GM18526 (cell line): ENCODE measurements around the gene EVX2.

Experiments
- POLR2A ChIP-seq: IDR thresholded peaks from 3 replicates; pipeline ENCODE4 v1.6.1; 2011; ENCODE audit not compliant: insufficient read length; ENCODE audit errors: extremely low read depth

Gene EVX2

DNA sequence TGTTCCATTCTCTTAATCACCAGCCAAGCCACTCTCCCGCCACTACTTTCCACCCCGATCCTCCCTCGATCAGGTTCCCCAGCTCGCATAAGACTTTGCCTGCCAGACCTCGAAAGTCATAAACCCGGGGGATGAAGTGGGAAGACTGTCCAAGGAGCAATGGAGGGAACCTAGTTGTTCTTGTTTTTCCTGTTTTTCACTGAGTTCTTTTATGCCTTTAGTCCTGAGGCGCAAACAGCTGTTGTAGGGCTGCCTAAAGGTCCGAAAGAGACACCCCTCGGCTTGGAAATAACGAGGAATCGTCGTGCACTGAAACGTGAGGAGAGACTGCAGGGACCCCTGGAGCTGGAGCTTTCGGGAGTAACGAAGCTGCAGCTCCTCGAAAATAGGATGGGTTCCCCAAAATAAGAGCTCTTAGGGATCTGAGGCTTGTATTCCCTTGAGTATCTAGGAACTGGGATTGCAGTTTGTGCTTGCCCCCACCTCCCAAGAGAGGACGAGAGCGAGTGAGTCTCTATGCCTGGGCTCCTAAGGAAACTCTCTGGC, 14.1 kb upstream of the EVX2 start:
- no peak for TF ChIP-seq POLR2A

DNA sequence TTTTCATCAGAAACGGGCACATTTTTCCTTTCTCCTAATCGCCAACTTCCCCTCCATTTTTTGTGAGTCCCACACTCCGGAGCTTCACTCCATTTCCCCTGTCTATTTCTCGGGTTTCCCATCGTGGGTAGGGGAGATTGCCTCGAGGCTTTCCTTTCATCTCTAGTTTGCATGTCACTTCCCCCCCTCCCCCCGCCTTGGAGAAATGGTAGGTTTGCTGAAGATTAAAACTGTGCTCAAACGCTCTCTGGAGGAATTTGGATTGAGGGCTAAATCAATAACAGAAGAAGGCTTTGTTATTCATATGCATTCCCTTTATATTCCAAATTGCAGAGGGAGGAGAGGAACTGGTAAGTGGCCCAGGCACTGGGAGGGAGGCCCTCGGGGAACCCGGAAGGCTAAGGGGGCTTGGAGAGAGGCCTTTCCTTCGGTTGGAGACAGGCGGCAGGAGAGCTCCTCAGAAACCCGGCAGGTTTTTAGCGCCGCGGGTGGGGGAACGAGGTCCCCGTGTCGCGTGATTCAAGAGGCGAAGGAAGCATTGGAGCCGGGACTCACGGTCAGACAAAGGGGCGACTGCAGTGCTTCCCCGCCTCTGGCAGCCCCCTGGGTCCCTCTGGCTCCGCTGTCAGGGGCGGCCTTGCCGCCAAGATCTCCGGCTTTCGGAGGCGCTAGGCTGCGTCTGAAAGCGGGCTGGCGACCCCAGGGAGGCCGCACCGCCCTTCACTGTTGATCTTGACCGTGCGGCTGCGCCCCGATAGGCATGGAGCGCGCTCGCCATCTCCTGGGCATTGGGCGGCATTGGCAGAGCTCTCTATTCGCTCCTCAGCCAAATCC, 13.4 kb upstream of the EVX2 start:
- no peak for TF ChIP-seq POLR2A

DNA sequence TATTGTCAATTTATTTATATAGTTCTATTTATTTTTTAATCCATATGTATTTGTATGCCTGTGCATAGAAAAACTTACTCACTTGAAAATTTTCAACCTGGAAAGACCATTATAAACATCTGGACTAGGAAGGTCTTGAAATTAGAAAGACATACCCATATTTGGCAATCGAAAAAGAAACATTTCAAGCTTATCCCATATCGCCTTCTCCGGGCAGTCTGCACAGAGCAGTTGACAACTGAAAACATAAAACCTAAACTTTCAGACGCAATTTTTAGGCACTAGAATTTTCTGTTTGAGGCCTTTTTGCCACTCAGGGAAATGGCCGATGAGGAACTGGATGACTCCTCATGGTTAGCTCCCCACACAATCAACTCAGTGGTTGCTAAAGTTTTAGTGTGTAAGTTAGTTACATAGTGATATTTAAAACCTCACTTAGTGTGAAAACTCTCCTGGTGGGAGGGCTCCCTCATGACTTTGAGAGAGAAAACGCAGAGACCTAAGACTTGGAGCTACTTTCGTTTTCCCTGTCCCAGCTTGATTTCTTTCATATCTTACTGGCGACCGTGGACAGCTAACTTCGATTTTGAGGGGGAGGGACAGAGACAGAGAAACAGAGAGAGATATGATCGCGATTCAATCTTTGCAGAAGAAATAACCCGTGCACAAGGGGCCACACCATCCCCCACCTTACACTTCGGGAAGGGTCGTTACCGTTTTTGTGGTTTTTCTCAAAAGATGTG, 12.7 kb upstream of the EVX2 start:
- no peak for TF ChIP-seq POLR2A

DNA sequence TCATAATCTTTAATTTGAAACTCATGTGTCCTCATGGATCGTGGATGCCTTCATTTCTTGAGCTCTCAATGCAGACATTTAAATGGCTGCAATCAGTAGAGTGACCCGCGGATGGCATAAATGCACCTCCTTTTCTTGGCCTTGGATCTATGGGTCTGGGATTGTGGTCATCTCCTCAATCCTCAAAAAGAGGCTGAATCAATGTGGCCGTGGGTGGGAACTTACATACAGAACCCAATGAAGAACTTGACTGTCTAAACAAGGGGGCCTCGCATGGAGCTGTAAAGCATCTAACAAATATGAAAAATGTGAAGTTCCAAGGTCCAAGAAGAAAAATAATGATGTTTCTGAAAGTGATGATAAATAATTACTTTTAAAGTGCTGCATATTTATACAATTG, 11.7 kb upstream of the EVX2 start:
- TF ChIP-seq POLR2A = no peak

DNA sequence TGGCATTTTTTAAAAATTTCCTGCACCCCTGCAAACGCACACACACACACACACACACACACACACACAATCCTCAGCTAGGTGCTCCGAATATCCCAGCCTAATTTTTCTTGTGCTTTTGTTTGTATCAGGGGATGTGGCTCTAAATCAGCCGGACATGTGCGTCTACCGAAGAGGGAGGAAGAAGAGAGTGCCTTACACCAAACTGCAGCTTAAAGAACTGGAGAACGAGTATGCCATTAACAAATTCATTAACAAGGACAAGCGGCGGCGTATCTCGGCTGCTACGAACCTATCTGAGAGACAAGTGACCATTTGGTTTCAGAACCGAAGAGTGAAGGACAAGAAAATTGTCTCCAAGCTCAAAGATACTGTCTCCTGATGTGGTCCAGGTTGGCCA, 10.6 kb upstream of the EVX2 start:
- TF ChIP-seq POLR2A = no peak

DNA sequence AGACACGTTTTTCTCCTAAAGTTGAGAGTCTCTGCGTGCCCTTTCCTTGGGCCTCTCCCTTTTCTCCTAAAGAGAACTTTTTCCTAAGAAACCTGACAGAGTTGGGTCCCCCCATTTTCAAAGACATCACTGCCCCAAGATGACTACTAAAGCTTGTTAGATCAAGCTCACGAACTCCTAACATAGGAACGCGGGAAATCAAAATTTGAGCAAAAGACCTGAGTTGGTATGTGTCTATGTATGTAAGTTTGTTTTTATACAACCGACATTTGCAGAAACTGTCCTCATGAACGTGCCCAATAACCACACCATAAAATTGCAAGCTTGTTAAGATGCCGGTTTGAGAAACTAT, 10.1 kb upstream of the EVX2 start:
- TF ChIP-seq POLR2A = no peak

DNA sequence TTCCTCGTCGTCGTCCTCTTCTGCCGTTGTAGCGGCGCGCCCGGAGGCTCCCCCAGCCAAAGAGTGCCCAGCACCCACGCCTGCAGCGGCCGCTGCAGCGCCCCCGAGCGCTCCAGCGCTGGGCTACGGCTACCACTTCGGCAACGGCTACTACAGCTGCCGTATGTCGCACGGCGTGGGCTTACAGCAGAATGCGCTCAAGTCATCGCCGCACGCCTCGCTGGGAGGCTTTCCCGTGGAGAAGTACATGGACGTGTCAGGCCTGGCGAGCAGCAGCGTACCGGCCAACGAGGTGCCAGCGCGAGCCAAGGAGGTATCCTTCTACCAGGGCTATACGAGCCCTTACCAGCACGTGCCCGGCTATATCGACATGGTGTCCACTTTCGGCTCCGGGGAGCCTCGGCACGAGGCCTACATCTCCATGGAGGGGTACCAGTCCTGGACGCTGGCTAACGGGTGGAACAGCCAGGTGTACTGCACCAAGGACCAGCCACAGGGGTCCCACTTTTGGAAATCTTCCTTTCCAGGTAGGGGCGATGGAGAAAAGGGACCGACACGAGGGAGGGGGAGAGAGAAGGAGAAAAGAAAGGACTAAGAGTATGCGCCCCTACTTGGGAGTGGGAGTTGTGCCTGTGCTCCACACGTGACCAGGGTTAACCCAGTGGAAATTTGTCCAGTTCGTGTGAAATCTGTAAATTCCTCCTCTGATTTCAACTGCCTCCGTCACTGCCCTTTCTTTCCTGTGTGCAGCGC, 9.6 kb upstream of the EVX2 start:
- TF ChIP-seq POLR2A = no peak

DNA sequence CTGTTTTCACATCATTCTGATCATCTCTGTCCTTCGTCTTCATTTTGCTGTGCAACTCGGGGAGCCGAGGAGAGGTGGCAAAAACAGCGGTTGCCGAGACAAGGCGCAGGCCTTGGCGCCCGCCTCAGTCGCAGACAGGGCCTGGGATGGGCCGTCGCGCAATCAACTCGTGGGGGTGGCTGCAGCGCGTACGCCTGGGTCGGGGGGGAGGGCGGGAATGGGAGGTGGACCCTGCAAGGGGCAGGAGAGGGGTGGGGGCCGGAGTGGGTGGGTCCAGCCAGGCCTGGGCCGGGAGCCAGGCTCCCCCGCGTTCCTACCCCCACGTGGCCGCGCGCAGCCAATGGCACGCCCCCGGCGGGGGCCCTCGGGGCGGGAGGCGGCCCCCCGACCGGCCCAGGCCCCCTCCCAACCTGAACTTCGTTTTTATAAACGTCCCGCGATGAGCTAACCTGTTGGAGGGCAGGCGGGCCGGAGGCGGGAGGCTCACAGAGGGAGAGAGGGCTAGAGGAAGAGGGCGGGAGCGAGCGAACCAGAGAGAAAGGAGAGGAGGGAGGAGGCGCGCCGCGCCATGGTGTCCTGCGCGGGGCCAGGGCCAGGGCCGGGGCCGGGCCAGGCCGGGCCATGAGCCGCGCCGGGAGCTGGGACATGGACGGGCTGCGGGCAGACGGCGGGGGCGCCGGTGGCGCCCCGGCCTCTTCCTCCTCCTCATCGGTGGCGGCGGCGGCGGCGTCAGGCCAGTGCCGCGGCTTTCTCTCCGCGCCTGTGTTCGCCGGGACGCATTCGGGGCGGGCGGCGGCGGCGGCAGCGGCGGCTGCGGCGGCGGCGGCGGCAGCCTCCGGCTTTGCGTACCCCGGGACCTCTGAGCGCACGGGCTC, 8.7 kb upstream of the EVX2 start, which contains the start of gene HOXD13:
Gene HOXD13 (plus strand): TSS at position 452 of the 875 bp plus-strand sequence. CDS start 170 bp downstream, at position 622.
- TF ChIP-seq POLR2A = no peak

DNA sequence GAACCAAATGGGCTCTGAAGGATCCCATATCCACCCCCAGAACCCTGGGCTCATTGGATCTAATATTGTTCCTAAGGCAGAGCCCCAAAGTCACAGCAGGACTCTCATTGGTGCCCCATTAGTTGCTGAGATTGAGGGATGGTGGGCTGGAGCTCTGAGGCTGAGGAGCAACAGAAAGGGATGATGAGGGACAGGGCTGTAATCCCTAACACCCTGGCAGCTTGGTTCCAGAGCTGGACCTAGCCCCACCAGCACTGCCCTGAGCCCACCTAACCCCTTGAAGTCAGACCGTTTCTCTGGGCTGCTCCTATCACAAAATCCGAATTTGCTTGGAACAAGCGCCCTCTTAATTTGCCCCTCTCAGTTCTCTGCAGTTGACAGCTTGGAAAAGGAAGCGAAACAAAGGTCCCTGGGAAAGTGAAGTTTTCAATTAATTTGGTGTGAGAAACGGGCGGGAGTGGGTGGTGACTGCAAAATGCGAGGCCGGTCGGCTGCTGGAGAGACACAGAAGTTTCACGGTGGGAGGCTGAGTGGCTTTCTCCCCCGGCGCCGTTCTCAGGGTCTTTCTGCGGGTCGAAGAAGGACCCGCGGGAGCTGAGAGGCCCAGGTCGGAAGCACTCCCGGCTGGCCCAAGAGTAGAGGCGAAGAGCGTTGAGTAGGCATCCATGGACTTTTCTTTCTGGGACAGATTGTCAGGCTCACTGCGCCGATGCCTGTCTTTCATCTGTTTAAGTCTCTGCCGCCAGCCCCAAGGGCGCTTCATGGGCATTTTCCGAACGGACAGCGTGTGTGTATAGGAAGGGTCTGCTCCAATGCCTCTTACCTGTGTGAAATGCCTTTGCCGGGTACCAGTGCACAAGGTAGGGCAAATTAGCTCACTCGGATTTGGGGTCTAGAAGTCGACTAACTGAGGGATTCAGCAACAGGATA, 7.8 kb upstream of the EVX2 start:
- no peak for TF ChIP-seq POLR2A

DNA sequence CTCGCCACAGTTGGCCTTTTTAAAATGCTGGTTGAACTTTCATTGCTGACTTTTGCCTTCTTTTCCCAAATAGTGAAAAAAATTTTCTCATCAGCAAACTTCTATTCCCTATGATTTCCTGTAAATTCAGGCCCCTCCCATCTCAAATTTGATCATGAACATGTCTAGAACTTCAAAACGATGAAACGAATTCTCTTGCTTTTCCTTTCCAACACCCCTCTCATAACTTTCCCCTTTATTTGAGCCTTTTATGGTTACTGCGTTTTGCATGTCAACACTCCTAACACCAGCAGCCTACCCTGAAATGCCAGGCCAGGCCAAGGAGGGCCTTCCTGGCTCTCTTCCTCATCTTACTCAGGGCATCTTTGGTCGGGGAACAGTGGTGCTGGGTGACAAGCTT, 7.1 kb upstream of the EVX2 start:
- no peak for TF ChIP-seq POLR2A

DNA sequence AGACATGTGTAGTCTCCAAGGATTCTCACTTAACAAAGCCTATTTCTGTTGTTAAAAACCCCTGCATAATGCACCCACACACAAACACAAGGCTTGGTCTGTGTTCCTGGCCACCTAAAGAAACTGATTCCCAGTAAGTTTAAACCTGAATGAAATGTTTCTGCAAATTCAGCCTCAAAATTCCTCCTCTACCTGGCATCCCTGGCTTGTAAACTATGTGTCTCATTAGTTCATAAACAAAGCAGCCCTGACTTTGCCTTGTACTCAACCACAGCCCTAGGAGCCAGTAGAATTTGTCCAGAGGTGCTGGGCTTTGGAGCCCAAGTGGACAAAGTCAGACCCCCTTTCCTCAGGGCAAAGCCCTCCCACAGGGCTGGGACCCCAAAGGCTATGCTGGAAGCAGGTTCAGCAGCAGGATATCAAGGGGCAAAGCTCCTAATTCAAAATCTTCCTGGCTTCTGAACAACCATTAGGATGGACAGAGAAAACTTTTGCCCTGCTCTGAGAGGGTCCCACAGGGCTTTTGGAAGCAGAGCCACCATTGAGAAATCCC, 6.2 kb upstream of the EVX2 start:
- no peak for TF ChIP-seq POLR2A

DNA sequence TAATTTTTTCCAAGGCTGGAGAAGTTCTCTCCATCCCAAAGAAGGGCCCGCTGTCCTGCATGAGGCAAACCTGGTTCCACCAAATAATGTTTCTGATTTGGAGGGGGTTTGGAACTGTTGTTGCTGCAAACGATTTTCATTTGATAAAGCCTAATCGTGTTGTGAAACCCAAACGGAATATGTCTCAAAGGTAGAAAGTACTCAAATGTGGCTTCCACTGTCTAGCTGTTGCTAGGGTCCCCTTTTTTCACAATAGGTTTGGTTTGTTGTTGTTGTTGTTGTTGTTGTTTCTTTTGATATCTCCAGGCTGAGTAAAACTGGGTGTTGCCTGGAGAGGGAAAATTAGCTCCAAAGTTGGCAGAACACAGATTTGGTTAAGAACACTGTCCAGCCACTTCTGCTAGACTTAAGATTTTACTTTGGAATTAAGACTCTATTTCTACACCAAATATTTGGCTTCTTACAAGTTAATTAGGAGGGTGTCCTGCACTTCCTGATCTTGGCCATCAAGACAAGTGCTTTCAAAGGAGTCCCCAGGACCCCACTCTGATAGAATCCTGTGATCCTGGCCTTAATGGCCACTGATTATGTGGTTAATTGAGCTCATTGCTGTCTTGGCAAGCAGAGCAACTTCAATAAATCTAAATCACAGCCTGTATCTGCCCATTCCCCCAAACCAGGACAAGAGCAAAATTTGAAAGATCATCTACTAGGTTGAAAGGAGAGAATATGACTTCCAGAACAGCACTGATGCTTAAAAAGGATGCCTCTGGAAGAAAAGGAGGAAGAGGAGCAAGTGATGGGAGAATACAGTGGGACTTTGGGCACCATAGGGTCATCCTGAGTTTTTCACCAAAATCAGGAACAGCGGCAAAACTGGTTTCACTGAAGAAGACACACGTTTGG, 5.4 kb upstream of the EVX2 start:
- no peak for TF ChIP-seq POLR2A
